ENCODE measurements around the gene DAB2IP.

GRCh38 chr9:121810489-121810888 lies 159.1 kb downstream of the DAB2IP start:
- TF ChIP-seq CTCF (IDR thresholded peaks at IDR 0.05) (no peak), POLR2AphosphoS5 (IDR thresholded peaks at IDR 0.05) (no peak), POLR2A (IDR thresholded peaks at IDR 0.05) (no peak), EP300 (IDR thresholded peaks at IDR 0.05) (no peak)
